ENCODE measurements around the gene SLC12A5. TPM values are rescaled to one million over a fixed set of nuclear protein-coding genes. Genes with fewer than 3 reads are reported as not detected.
A peak's percentile ranks its signal among the peaks of the same experiment; 100 is the strongest.

Gene SLC12A5
- total RNA-seq, 1 donor: under 0.01 TPM

- no peak for TF ChIP-seq CTCF (IDR thresholded peaks at IDR 0.05; ENCODE audit: insufficient read depth, low read depth, low read length)
- DNase-seq (ENCODE audit: low read depth): no peak
- H3K4me3 ChIP-seq (ENCODE audit: low read depth, low read length): no peak overlapping the region
Measured at GRCh38 chr20:46083531-46084061, 54.6 kb downstream of the SLC12A5 start.

DNA sequence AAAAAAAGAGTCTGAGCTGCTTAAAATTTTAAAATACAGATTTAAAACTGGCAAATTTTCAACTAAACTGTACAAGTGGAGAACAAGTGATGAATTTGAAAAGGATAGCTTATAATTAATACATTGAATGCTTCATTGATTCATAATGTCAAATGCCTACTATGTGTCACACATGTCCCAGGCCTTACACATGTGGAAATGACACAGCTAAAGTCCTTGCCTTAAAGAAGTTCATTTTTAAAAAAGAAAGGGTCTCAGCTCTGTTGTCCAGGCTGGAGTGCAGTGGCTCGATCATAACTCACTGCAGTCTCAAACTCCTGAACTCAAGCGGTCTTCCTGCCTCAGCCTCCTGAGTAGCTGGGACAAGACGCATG is 55.8 kb downstream of the SLC12A5 start:
- no peak for TF ChIP-seq CTCF (IDR thresholded peaks at IDR 0.05; ENCODE audit: insufficient read depth, low read depth, low read length)

DNA sequence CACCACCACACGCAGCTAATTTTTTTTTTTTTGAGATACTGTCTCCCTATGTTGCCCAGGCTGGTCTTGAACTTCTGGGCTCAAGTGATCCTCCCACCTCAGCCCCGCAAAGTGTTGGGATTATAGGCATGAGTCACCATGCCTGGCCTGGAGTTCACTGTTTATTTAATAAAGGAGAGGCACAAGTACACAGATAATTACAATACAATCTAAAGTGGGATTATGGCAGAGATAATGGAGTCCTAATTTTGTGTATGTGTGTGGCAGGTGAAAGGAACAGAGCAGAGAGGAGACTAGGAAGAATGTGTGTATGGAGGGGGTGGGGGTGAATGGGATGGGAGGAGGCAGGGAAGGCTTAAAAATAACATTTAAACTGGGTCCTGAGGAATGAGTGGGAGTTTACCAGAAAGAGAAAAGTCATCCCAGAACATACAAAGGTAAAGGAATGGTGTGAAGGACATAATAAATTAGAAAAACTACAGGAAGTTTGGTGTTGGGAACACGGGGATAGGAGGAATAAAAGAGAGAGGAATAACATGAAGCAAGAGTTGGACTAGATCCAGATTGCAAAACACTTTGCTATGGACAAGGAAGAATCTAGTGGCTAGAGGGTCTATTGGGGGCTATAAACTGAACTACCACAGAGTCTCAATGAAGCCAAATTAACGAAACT is 56.3 kb downstream of the SLC12A5 start:
- peak; percentile 72 for DNase-seq (ENCODE audit: low read depth)
- no peak for TF ChIP-seq CTCF (IDR thresholded peaks at IDR 0.05; ENCODE audit: insufficient read depth, low read depth, low read length)
- H3K4me3 ChIP-seq (ENCODE audit: low read depth, low read length): no peak overlapping the region

More for the DNA sequence above, 55.8 kb downstream of the SLC12A5 start:
- H3K4me3 ChIP-seq (ENCODE audit: low read depth, low read length): no peak overlapping the region
- DNase-seq (ENCODE audit: low read depth): no peak

- DNase-seq (ENCODE audit: low read depth): peak; percentile 32
- H3K4me3 ChIP-seq (ENCODE audit: low read depth, low read length): no peak overlapping the region
- peak; percentile 38 for TF ChIP-seq CTCF (IDR thresholded peaks at IDR 0.05; ENCODE audit: insufficient read depth, low read depth, low read length)
Measured at GRCh38 chr20:46087161-46087560, 58.1 kb downstream of the SLC12A5 start.

DNA sequence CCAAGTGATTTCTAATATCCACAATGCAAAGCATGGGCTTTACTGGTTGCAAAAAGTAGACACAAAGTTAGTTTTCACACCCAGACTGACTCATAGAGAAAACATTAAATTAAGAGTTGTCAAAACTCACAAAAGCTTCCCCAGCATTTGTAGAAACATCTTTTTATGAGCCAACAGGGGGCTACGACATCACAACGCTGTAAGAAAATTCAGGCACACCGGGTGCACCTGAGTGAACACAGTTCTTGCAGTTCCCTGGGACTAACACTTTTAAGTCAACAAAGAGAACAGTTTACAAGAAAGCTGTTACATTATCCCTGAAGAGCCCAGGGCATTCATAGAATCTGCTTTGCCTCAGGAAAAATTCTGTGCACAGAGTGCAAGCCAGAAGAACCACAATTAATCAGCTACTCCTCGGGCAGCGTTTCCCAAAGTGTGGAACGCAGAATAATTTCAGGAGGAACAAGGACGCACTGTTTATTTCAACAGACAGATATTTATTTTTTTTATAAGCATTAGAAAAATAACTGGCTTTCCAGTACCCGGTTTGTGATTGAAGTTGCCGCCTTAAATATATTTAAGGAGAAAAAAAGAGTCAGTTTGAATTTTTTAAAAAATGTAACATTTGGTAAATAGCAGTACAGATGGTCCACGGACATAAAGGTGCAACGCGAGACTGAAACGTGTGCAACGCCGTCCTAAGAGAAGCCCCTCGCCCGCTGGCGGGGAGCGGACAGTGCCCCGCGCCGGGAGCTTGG is 59.6 kb downstream of the SLC12A5 start:
- TF ChIP-seq CTCF (IDR thresholded peaks at IDR 0.05; ENCODE audit: insufficient read depth, low read depth, low read length): no peak

DNA sequence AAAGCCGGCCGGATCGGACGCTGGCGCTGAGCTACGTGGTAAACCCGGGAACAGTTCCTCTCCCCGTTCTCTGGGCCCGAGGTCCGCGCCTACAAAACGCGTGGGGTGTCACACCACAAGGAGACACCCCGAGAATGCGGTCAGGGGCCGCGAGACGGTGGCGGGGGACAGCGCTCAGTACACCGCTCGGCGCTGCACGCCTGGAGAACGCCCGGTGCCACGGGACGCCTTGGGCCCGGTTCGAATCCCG is 60.1 kb downstream of the SLC12A5 start:
- peak overlapping the region; percentile 72 for H3K4me3 ChIP-seq (ENCODE audit: low read depth, low read length)
- peak; percentile 41 for DNase-seq (ENCODE audit: low read depth)
- no peak for TF ChIP-seq CTCF (IDR thresholded peaks at IDR 0.05; ENCODE audit: insufficient read depth, low read depth, low read length)

More for the DNA sequence above, 59.6 kb downstream of the SLC12A5 start:
- H3K4me3 ChIP-seq (ENCODE audit: low read depth, low read length): peak overlapping the region; percentile 72
- peak; percentile 36 for DNase-seq (ENCODE audit: low read depth)

Measured in fibroblast of villous mesenchyme (primary cell).